Right lobe of liver (tissue), 6 donors: ENCODE data around the gene ZNF346. TPM values are rescaled to one million over a fixed set of nuclear protein-coding genes. Genes with fewer than 3 reads are reported as not detected.
A peak's percentile ranks its signal among the peaks of the same experiment; 100 is the strongest.

Experiments used
- ATAC-seq, 4 donors: fragments of 200-7000 bp; cut with Tn5 transposase; one replicate each; pipeline ENCODE4 v1.9.1; 2020; ENCODE audit warnings: mild to moderate bottlenecking in 4 of 4, moderate library complexity in 4 of 4
- DNase-seq, 3 donors: peaks; one replicate each; pipeline ENCODE4 v3.0.0-alpha.2; 2020
- H3K27ac ChIP-seq, 3 donors: fragments of 200-600 bp; one replicate each; pipeline ENCODE4 v1.8.0; 2022
- H3K27me3 ChIP-seq, 2 donors: fragments of 200-600 bp; one replicate each; pipeline ENCODE4 v1.8.0; 2022
- H3K36me3 ChIP-seq, 4 donors: fragments of 200-600 bp; sonication (generic) in 1 of 4; one replicate each; pipeline versions ENCODE4 v1.5.1 to v1.8.0; 2017 to 2022; ENCODE audit warnings: control low read depth in 1 of 4
- H3K4me1 ChIP-seq, 4 donors: fragments of 200-600 bp; sonication (generic) in 1 of 4; one replicate each; pipeline versions ENCODE4 v1.5.1 to v1.8.0; 2017 to 2022; ENCODE audit warnings: control low read depth in 1 of 4
- H3K4me3 ChIP-seq, 3 donors: fragments of 200-600 bp; one replicate each; pipeline ENCODE4 v1.8.0; 2022
- H3K9me3 ChIP-seq, 4 donors: fragments of 200-600 bp; sonication (generic) in 1 of 4; one replicate each; pipeline versions ENCODE4 v1.5.1 to v1.8.0; 2017 to 2022; ENCODE audit warnings: control low read depth in 1 of 4
- POLR2A ChIP-seq: fragments of 450-650 bp; IDR thresholded peaks from one replicate; pipeline ENCODE4 v1.6.1; 2017; ENCODE audit warnings: antibody characterized with exemption, mild to moderate bottlenecking
- WGBS: methylation state at CpG from one replicate; pipeline ENCODE4 v1.1.6; 2018; ENCODE audit warnings: low coverage, low lambda C conversion rate; ENCODE audit not compliant: insufficient coverage; ENCODE audit errors: missing lambda C conversion rate; 5-methylcytosine and 5-hydroxymethylcytosine counted together
- intact Hi-C, 2 donors: fragments of 100-400 bp; cut with DNase I; formaldehyde crosslinking; loops; one replicate each; pipeline versions ENCODE4 v1.11.2 to v1.14.1; 2022
- total RNA-seq, 6 experiments: library from RNA; depleted of rRNA in 2 of 6; stranded (reverse); fragments of >200 nt in 2 of 6; fragmentation: NEBNext Ultra II Directional in 3 of 6; extraction: Animal tissue kit (Norgen Biotek cat#: 25700) in 3 of 6; gene quantifications; one replicate each; pipeline versions ENCODE4 v1.1.0 to v1.2.4, GENCODE V29; 2016 to 2023
- TF ChIP-seq, protein P1 (sequence below), 4 donors: fragments of 200-600 bp in 3 of 4; fragments of 450-650 bp in 1 of 4; IDR thresholded peaks; one replicate each; pipeline versions ENCODE4 v1.5.1 to v1.8.0; 2016 to 2022; ENCODE audit warnings: antibody characterized with exemption in 4 of 4, mild to moderate bottlenecking in 2 of 4
- donor health status: DM: no; HTN: yes; CAD: no.
- donor health status: DM: no; HTN: no; CAD: no.
- donor health status: DM: no; HTN: no; CAD: no.
- donor health status: DM: no; HTN: yes; CAD: no.
- donor health status: DM: no; HTN: yes; CAD: no.

Gene ZNF346
- total RNA-seq, 6 experiments from 2014 or later: 5.3 to 7.4 (median 6.0) TPM

DNA sequence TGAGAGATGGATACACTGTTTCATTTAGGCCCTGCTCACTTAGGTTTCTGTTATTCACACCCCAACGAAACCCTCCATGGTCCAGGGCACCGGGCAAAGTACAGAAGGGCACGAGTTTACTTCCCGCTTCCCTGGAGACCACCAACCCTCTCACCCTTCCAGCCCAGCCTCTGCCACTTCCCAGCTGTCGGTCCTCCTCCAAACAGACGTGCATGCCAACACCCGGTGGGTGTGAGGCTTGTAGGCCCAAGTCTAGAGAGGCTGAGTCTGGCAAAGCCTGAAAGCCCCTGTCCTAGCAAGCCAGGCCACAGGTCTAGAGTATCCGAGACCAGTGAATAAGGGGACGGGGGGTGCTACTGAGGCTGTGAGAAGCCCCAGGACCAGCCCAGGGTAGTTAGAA lies 57.1 kb downstream of the ZNF346 start:
- TF ChIP-seq, protein P1, sequence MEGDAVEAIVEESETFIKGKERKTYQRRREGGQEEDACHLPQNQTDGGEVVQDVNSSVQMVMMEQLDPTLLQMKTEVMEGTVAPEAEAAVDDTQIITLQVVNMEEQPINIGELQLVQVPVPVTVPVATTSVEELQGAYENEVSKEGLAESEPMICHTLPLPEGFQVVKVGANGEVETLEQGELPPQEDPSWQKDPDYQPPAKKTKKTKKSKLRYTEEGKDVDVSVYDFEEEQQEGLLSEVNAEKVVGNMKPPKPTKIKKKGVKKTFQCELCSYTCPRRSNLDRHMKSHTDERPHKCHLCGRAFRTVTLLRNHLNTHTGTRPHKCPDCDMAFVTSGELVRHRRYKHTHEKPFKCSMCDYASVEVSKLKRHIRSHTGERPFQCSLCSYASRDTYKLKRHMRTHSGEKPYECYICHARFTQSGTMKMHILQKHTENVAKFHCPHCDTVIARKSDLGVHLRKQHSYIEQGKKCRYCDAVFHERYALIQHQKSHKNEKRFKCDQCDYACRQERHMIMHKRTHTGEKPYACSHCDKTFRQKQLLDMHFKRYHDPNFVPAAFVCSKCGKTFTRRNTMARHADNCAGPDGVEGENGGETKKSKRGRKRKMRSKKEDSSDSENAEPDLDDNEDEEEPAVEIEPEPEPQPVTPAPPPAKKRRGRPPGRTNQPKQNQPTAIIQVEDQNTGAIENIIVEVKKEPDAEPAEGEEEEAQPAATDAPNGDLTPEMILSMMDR (IDR thresholded peaks at IDR 0.05): no peak
- TF ChIP-seq POLR2A: no peak
- Histone ChIP-seq H3K27ac (no peak overlapping the region), H3K36me3 (no peaks in the 10 kb centered on the region), H3K4me1 (peaks cover 0 to 2% (median 0%) of the 10 kb centered on the region in 4 donors), H3K9me3 (no peaks in the 10 kb centered on the region), H3K4me3 (no peak overlapping the region), H3K27me3 (no peaks in the 10 kb centered on the region)
- WGBS: 84% methylated on average over 7 of the region's 9 CpGs
- intact Hi-C loops: no loop called here
- ATAC-seq (peak in 1 of 4 donors; percentile 33), DNase-seq (no peak)

DNA sequence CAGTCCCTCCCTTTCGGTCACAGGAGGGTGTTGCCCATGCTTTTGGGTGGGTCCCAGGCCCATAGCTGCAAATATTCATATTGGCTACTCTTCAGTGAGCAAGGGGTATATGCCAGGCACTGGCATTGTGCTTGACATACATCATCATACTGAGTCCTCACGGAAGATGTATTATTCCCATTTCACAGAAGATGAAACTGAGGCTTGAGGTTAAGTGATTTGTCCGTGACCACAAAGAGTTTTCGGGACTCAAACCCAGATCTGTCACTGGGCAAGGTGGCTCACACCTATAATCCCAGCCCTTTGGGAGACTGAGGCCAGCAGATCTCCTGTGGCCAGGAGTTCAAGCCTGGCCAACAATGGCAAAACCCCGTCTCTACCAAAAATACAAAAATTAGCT lies 57.8 kb downstream of the ZNF346 start:
- Histone ChIP-seq H3K36me3 (no peaks in the 10 kb centered on the region), H3K27ac (no peak overlapping the region), H3K4me1 (no peaks in the 10 kb centered on the region), H3K4me3 (no peak overlapping the region), H3K27me3 (no peaks in the 10 kb centered on the region), H3K9me3 (no peaks in the 10 kb centered on the region)
- 80% methylated on average over 2 of the region's 5 CpGs for WGBS
- intact Hi-C loops: no loop called here
- TF ChIP-seq, protein P1 (IDR thresholded peaks at IDR 0.05): no peak
- DNase-seq: no peak
- no peak for ATAC-seq

DNA sequence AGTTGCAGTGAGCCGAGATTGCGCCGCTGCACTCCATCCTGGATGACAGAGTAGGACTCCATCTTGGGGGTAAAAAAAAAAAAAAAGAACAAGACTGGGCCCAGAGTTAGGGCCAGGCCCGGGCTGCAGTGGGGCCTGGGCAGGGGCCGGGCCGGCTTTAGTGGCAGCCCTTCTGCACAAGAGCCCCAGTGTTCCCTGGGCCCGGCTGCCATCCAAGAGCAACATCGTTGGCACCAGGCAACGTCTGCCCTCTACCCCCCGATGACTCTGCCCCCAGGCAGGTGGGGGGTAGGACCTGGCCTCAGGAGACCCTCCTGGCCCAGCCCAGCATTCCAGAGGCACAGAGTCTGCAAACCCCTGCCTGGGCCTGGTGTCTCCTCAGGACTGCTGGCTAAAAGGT lies 59.4 kb downstream of the ZNF346 start:
- ATAC-seq: no peak
- Histone ChIP-seq H3K36me3 (no peaks in the 10 kb centered on the region), H3K27ac (no peak overlapping the region), H3K4me3 (no peak overlapping the region), H3K4me1 (peaks cover 0 to 8% (median 3%) of the 10 kb centered on the region in 4 donors), H3K27me3 (no peaks in the 10 kb centered on the region), H3K9me3 (no peaks in the 10 kb centered on the region)
- DNase-seq: no peak
- intact Hi-C loops: no loop called here
- no CpG with 5 or more reads among the region's 10 CpGs for WGBS
- TF ChIP-seq, protein P1 (IDR thresholded peaks at IDR 0.05): no peak
- no peak for TF ChIP-seq POLR2A

DNA sequence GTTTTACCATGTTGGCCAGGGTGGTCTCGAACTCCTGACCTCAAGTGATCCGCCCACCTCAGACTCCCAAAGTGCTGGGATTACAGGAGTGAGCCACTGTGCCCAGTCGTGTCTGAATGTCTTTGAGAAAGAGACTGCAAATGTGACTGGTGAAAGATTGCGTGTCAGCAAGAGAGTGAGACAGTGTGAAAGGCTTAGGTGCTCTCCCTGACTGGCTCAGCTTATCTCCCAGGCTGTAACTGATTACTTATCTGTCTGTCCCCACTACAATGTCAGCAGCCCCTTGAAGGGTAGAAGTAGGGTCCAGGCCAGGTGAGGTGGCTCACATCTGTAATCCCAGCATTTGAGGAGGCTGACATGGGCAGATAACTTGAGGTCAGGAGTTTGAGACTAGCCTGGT lies 60.9 kb downstream of the ZNF346 start:
- ATAC-seq (no peak), DNase-seq (no peak)
- Histone ChIP-seq H3K4me3 (no peak overlapping the region), H3K27ac (no peak overlapping the region), H3K27me3 (no peaks in the 10 kb centered on the region), H3K4me1 (peaks cover 0 to 10% (median 4%) of the 10 kb centered on the region in 4 donors), H3K9me3 (no peaks in the 10 kb centered on the region), H3K36me3 (no peaks in the 10 kb centered on the region)
- TF ChIP-seq, protein P1 (IDR thresholded peaks at IDR 0.05): no peak
- TF ChIP-seq POLR2A: no peak
- WGBS: 59% methylated on average over 3 of the region's 4 CpGs
- intact Hi-C loops: no loop called here

DNA sequence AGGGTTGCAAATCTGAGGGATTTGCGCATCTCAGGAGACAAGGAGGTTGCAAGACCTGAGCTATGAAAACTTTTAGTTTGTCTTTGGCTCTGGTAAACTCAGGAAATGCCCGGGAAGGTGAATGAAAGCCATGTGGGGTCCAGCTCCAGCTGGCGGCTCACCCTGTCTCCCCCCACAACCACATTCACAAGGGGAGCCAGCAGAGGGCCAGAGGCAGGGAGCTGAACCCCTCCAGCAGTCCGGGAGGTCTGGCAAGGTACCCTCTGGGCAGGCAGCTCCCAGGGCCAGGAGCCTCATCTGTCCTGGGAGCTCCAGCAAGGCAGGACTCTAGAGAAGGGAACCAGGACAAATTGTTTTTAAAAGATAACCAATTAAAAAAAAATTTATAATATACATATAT lies 61.7 kb downstream of the ZNF346 start:
- H3K27me3 ChIP-seq: no peaks in the 10 kb centered on the region
- DNase-seq (no peak), ATAC-seq (no peak)
- H3K4me3 ChIP-seq: no peak overlapping the region
- H3K36me3 ChIP-seq: no peaks in the 10 kb centered on the region
- intact Hi-C loops: no loop called here
- no CpG with 5 or more reads among the region's 4 CpGs for WGBS
- no peaks in the 10 kb centered on the region for H3K9me3 ChIP-seq
- H3K4me1 ChIP-seq: peaks cover 0 to 18% (median 8%) of the 10 kb centered on the region in 4 donors
- no peak overlapping the region for H3K27ac ChIP-seq
- TF ChIP-seq POLR2A: no peak
- TF ChIP-seq, protein P1 (IDR thresholded peaks at IDR 0.05): no peak
